Pancreas (tissue), 10 donors: ENCODE data around the gene ZBTB44. TPM values are rescaled to one million over a fixed set of nuclear protein-coding genes. Genes with fewer than 3 reads are reported as not detected.
"Not testable (repeated sequence)": the region's sequence is repeated elsewhere in the genome, so short reads cannot be mapped to it uniquely, and the experiment has no call there.

ENCODE experiments used
- ATAC-seq, 4 donors: fragments of 200-7000 bp; cut with Tn5 transposase; one replicate each; pipeline versions ENCODE4 v1.8.0 to v1.9.1; 2020; ENCODE audit warnings: mild to moderate bottlenecking in 4 of 4, moderate library complexity in 4 of 4
- DNase-seq, 6 donors: peaks; one replicate each; pipeline ENCODE4 v3.0.0-alpha.2; 2020
- FAIRE-seq: peaks from 2 replicates; lab custom pipeline; 2012; peaks lifted over from hg19 to GRCh38; lab: Jason Lieb, UNC
- H3K27ac ChIP-seq, 4 donors: fragments of 200-600 bp; sonication (generic); 1 replicate in 3 of 4; 2 replicates in 1 of 4; pipeline versions ENCODE4 v1.5.0 to v1.8.0; 2020
- H3K27me3 ChIP-seq, 4 donors: fragments of 200-600 bp; one replicate each; pipeline ENCODE4 v1.8.0; 2021
- H3K36me3 ChIP-seq, 3 donors: fragments of 200-600 bp; sonication (generic) in 1 of 3; one replicate each; pipeline versions ENCODE4 v1.5.0 to v1.8.0; 2020 to 2021
- H3K4me1 ChIP-seq, 3 donors: fragments of 200-600 bp; one replicate each; pipeline ENCODE4 v1.8.0; 2021
- H3K4me3 ChIP-seq, 4 donors: fragments of 200-600 bp; sonication (generic) in 2 of 4; one replicate each; pipeline versions ENCODE4 v1.5.0 to v1.8.0; 2020 to 2021
- H3K9me3 ChIP-seq, 4 donors: fragments of 200-600 bp; one replicate each; pipeline ENCODE4 v1.8.0; 2021
- whole genome bisulfite sequencing, 2 donors: extraction: QIAGEN DNeasy Blood & Tissue Kit; methylation state at CpG; one replicate each; pipeline ENCODE4 v1.1.7; 2013; 5-methylcytosine and 5-hydroxymethylcytosine counted together
- intact Hi-C, 3 donors: fragments of 100-400 bp; cut with DNase I; formaldehyde crosslinking; loops; one replicate each; pipeline versions ENCODE4 v1.11.1 to v1.14.2; 2022
- polyA plus RNA-seq, 2 donors: library from polyadenylated mRNA; stranded (reverse); fragments of 200-250 nt; gene quantifications; one replicate each; pipeline ENCODE4 v1.2.3, GENCODE V29; 2013
- total RNA-seq, 6 donors: library from RNA; stranded (reverse); fragmentation: NEBNext Ultra II Directional in 4 of 6; extraction: Animal tissue kit (Norgen Biotek cat#: 25700) in 4 of 6; gene quantifications; one replicate each; pipeline versions ENCODE4 v1.2.1 to v1.2.4, GENCODE V29; 2021 to 2023
- TF ChIP-seq, protein P1 (sequence below), 4 donors: fragments of 200-600 bp; sonication (generic) in 3 of 4; IDR thresholded peaks; one replicate each; pipeline versions ENCODE4 v1.5.0 to v1.8.0; 2021; ENCODE audit warnings: antibody characterized with exemption in 4 of 4
- donor health status: healthy with polysubstance abuse.
- donor health status: DM: no; HTN: no; CAD: no; lungs with moderate emphysema.
- donor health status: DM: no; HTN: no; CAD: no.
- donor health status: control.
- donor health status: control.
- donor health status: Bipolar disorder and iron deficiency.
- donor health status: DM: yes; HTN: yes; CAD: no.
- donor health status: DM: no; HTN: no; CAD: no.
- donor health status: DM: no; HTN: no; CAD: no.
- donor health status: DM: yes; HTN: yes; CAD: no.

ZBTB44 gene
- total and polyA plus RNA-seq, 8 donors, result 6.4 to 31.1 (median 18.1) TPM

DNA sequence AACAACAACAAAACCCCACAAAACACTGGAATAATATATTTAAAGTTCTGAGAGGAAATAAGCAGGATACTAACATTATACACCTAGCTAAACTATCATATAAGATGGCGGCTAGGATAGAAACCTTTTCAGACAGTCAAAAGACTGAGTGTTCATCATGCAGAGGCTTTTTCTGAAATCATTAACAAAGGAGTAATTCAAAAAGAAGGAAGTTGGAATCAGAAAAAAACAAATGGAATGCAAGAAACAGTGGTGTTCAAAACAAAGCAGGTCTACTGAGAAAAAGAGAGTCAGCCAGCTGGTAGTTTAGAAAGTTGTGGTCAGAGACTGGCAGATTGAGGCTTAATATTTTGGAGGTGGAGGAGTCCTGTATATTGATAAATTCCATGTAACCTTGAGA, 30.1 kb upstream of the ZBTB44 start:
- no peaks in the 10 kb centered on the region for H3K27me3 ChIP-seq
- no peaks in the 10 kb centered on the region for H3K36me3 ChIP-seq
- no peaks in the 10 kb centered on the region for H3K4me1 ChIP-seq
- TF ChIP-seq, protein P1, sequence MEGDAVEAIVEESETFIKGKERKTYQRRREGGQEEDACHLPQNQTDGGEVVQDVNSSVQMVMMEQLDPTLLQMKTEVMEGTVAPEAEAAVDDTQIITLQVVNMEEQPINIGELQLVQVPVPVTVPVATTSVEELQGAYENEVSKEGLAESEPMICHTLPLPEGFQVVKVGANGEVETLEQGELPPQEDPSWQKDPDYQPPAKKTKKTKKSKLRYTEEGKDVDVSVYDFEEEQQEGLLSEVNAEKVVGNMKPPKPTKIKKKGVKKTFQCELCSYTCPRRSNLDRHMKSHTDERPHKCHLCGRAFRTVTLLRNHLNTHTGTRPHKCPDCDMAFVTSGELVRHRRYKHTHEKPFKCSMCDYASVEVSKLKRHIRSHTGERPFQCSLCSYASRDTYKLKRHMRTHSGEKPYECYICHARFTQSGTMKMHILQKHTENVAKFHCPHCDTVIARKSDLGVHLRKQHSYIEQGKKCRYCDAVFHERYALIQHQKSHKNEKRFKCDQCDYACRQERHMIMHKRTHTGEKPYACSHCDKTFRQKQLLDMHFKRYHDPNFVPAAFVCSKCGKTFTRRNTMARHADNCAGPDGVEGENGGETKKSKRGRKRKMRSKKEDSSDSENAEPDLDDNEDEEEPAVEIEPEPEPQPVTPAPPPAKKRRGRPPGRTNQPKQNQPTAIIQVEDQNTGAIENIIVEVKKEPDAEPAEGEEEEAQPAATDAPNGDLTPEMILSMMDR (IDR thresholded peaks at IDR 0.05), result no peak
- FAIRE-seq (no peak), ATAC-seq (no peak), DNase-seq (no peak)
- 80 to 88% methylated on average over 1 of the region's 1 CpG for WGBS, 2 donors
- H3K4me3 ChIP-seq, result no peak overlapping the region
- intact Hi-C loops, result no loop called here
- H3K27ac ChIP-seq, result no peak overlapping the region
- no peaks in the 10 kb centered on the region for H3K9me3 ChIP-seq

DNA sequence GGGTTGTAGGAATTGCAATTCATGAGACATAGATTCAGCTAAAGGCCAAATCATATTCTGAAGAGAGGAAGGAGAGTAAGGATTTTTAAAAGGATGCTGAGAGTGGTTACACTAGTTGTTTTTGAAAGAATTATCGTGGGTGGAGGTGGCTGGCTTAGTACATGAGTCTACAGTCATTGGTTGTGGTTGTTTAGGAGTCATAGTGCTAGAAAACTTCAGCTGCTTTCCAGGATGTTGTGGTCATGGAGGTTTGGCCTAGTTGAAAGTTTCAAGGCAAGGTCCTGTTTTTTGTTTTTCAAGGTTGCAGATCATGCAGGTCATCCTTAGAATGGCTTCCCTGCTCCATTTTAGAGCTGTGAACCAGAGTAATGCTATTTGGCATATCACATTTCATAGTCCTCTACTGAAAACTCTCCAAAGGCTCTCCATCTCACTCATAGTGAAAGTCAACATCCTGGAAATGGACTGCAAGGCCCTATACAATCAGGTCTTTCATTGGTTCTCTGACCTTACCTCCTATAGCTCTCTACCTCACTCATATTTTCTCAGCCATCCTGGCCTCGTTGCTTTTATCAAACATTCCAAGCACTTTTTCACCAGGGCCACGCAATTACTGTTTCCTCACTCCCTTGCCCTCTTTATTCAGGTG, 26.1 kb upstream of the ZBTB44 start:
- FAIRE-seq, result no peak
- Histone ChIP-seq H3K36me3 (no peaks in the 10 kb centered on the region), H3K27ac (no peak overlapping the region), H3K4me1 (no peaks in the 10 kb centered on the region), H3K27me3 (no peaks in the 10 kb centered on the region), H3K4me3 (no peak overlapping the region), H3K9me3 (no peaks in the 10 kb centered on the region)
- WGBS, 2 donors, result 66 to 81% methylated on average over 3 of the region's 3 CpGs
- TF ChIP-seq, protein P1 (IDR thresholded peaks at IDR 0.05), result no peak
- peak in 1 of 4 donors; percentile 36 for ATAC-seq
- DNase-seq, result no peak
- intact Hi-C loops, result no loop called here

DNA sequence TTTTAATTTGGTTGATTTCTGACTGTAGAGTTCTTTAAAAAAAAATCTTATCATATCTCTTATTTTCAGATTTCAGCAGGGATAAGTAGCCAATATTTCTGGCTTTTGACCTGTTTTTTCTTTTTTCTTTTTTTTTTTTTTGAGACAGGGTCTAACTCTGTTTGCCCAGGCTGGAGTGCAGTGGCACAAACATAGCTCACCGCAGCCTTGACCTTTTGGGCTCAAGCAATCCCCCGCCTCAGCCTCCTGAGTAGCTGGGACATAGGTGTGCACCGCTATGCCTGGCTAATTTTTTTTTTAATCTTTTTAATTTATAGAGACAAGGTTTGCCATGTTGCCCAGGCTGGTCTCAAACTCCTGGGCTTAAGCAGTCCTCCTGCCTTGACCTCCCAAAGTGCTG, 23.9 kb upstream of the ZBTB44 start:
- Histone ChIP-seq H3K4me1 (no peaks in the 10 kb centered on the region), H3K27me3 (no peaks in the 10 kb centered on the region), H3K4me3 (no peak overlapping the region), H3K9me3 (no peaks in the 10 kb centered on the region), H3K36me3 (no peaks in the 10 kb centered on the region), H3K27ac (no peak overlapping the region)
- WGBS, 2 donors, result 89 to 91% methylated on average over 3 of the region's 3 CpGs
- TF ChIP-seq, protein P1 (IDR thresholded peaks at IDR 0.05), result no peak
- intact Hi-C loops, result no loop called here
- FAIRE-seq (no peak), ATAC-seq (no peak), DNase-seq (no peak)

DNA sequence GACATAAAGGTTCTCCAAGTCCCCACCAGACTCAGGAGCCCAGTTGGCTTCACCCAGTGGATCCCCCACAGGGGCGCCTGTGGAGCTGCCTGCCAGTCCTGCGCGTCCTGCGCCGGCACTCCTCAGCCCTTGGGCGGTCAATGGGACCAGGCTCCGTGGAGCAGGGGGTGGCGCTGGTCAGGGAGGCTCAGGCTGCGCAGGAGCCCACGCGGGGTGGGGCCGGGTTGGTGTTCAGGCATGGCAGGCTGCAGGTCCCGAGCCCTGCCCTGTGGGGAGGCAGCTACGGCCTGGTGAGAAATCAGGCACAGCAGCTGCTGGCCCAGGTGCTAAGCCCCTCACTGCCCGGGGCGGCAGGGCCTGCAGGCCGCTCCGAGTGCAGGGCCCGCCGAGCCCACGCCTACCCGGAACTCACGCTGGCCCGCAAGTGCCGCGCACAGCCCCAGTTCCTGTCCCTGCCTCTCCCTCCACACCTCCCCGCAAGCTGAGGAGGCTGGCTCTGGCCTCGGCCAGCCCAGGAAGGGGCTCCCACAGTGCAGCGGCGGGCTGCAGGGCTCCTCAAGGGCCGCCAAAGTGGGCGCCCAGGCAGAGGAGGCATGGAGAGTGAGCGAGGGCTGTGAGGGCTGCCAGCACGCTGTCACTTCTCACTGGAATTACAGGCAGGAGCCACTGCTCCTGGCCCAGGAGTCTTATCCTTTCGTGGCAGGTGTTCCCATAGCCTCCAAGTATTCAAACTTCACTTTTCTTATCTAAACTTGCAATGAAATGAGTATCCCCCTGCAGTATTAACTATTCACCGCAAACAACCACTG, 22.8 kb upstream of the ZBTB44 start:
- FAIRE-seq (no peak), ATAC-seq (no peak), DNase-seq (peak in 1 of 6 donors; percentile 54)
- TF ChIP-seq, protein P1 (IDR thresholded peaks at IDR 0.05), result no peak
- Histone ChIP-seq H3K36me3 (no peaks in the 10 kb centered on the region), H3K4me1 (no peaks in the 10 kb centered on the region), H3K27ac (no peak overlapping the region), H3K27me3 (no peaks in the 10 kb centered on the region), H3K9me3 (no peaks in the 10 kb centered on the region), H3K4me3 (no peak overlapping the region)
- 95 to 96% methylated on average over 35 to 36 of the region's 36 CpGs for WGBS, 2 donors
- intact Hi-C loops, result no loop called here

DNA sequence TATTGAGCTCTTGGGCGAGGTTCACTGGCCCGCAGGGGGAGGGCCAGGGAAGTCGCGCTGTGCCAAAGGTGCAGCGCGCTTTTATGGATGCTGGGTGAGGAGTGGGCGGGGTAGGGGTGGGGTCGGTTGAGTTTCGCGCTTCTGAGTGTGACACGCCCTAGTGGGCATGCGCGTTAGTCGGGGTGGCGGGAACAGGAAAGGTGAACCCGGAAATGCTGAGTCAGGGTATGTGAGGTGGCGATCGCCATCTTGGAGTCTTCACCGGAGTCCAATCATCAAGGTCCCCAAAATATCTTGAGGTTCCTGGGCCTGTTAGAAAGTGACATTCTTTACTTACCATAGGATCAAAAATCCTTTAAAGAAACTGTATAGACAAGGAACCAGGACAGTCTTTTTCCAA, 16.7 kb upstream of the ZBTB44 start:
- H3K27me3 ChIP-seq, H3K27ac ChIP-seq, H3K36me3 ChIP-seq, H3K9me3 ChIP-seq, ATAC-seq, FAIRE-seq, H3K4me3 ChIP-seq, intact Hi-C loops, H3K4me1 ChIP-seq, DNase-seq: not testable (repeated sequence)
- WGBS, 2 donors, result 94 to 95% methylated on average over 16 to 19 of the region's 19 CpGs
